GM19240 (cell line): ENCODE measurements around the gene CLECL1.

Experiments used
- DNase-seq: peaks from one replicate; pipeline ENCODE4 v3.0.0; 2011; ENCODE audit warnings: low spot score; ENCODE audit not compliant: insufficient read length

The CLECL1 gene

GRCh38 chr12:9732921-9733461 lies at the start of gene CLECL1:
CLECL1 (minus strand) TSS chr12:9733097.
- DNase-seq: no peak

DNA sequence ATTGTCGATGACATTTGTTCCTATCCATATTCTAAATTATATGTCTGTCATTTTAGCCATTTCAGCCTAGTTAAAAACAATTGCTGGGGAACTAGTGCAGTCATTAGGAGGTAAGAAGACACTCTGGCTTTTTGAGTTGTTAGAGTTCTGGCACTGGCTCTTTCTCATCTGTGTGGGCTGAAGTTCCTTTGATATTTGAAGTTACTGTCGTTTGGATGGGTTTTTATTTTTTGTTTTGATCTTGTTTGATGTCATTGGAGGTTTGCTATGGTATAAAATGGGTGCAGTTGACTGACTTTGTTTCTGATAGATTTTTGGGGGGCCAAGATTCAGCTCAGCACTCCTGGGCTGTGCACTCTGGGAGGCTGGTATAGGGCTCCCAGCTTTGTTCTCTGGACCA lies 48.5 kb upstream of the CLECL1 start:
- DNase-seq: no peak

GRCh38 chr12:9779209-9779608 lies 46.3 kb upstream of the CLECL1 start:
- DNase-seq: no peak

DNA sequence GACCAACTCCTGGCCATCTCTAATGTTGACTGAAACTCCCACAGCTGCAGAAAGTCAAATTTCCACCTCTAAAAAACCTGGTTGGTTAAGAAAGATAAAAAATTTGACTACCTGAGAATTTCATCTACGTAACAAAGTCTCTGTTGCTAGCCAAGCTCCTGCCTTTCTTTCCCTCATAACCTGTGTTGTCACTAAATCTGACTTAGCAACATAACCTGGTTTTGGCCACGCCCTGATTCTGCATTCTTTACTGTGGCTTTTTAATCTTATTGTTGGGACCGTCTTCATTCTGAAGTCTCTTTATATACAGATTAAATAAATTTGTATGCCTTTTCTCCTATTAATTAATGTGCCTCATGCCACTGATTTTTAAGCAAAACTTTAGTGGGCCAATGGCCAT lies 43.9 kb upstream of the CLECL1 start:
- no peak for DNase-seq

DNA sequence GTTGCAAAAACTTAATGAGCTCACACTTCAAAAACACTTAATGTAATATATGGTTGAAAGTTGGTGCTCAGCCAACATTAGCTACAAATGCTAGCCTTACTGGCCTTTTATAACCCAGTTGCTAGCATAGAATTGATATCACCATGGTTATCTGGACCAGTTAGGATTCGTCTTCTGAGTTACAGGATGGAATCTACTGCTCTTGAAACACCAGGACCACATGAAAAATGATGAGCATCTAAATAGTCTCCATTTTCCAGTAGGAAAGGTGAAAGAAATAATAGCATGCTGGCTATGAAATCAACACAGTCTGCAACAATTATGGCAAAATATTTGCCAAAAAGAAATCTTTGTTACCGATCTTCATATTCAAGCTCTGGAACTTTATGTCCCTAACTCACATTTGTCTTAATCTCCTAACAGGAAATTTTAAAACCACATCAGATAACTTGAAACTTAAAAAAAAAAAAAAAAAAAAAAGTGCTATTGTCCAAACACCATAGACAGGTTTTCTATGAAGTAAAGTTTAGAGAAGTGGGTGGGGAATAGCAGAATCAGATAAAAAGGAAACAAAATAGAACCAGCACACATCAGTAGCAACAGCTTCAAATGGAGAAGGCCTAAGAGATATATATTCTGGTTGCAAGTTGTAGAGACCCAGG lies 40.5 kb upstream of the CLECL1 start:
- DNase-seq: no peak

DNA sequence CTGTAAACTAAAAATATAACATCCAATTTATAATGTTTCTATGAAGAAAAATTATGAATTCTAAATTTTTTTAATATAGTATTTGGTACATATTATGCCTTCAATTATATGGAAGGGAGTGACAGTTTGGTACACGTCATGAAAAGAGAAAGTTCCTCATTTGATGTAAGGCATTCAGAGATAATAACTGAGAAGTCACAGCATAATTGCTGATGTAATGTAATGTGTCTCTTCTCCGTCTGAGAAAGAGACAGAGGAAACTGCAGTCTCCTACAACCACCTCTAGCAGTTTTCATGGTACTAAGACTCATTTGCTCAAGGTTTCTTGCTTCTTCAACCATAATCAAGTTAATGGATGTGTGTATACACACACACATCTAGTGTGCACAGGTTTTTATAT lies 30.1 kb upstream of the CLECL1 start:
- no peak for DNase-seq

DNA sequence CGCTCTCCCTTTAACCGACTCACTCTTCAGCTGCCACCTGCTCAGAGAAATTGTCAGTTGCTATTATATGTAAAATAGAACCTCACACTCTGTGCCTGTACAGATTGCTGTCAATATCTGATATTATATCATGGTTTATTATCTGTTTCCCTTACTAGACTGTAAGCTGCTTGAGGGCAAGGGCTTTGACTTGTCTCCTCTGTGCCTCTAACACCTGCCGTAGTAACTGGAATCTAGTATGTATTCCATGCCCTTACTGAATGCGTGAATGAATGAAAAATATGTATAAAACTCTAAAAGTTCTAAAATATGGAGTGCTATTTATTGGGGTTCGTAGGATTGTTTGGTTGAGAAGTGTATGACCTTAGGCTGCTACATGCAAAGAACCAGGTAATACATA lies 29.5 kb upstream of the CLECL1 start:
- DNase-seq: no peak

DNA sequence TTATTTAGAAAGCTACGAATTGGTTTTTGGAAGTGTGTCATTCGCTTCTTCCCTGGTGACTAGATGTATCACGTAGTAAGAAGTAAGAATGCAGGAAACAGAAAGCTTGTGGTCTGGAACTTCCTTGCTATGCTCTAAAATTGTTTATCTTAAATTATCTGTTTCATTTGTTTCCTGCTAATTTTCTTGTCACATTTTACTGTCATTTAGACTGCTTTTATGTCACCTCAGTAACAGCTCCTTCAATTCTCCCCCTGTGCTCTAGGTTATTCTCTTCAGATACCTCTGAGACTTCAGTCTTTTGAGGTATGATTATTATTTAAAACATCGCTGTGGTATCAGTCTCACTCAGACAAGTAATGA lies 28.5 kb upstream of the CLECL1 start:
- no peak for DNase-seq

- DNase-seq: no peak
Observed at GRCh38 chr12:9760699-9761418, 28.0 kb upstream of the CLECL1 start, which contains the start of gene CD69. CD69 (minus strand) TSS chr12:9760901; CDS start chr12:9760820, 81 bp downstream.

GRCh38 chr12:9760120-9760519 lies 27.2 kb upstream of the CLECL1 start:
- DNase-seq: no peak

DNA sequence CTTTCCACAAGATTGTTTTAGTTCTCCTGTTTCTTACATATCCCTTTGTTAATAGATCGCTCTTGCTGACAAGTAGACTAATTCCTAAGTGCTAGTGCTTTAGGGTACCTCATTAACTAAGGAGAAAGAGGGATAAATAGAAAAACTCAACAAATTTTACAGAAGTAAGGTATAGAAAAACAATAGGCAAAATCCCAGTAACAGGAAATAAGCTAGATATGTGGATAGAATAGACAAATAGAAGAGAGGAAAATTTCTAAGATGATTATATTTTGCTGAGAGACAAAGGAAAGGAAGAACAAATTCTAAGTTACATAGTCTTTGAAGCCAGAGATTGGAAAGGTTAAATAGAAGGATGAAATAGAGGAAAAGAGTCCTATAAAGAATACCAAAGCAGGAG lies 26.8 kb upstream of the CLECL1 start:
- no peak for DNase-seq

DNA sequence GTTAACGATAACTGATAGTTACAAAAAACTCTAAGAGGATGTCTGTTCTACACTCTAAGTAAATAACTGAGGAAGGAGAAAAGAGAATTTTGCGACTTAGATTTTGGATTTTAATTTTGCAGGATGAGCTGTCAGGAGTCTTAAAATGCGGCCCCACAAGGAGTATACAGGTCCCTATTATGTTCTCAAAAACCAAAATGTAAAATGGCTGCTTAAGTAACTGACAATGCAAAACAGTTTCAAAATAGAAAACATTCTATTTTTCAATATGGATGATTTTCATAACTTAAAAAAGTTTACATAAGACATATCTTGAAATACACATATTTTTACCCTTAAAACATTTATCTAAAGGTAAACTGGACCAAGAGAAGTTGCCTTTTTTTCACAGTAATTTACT lies 25.2 kb upstream of the CLECL1 start:
- no peak for DNase-seq

GRCh38 chr12:9757433-9758025 lies 24.6 kb upstream of the CLECL1 start:
- DNase-seq: no peak

DNA sequence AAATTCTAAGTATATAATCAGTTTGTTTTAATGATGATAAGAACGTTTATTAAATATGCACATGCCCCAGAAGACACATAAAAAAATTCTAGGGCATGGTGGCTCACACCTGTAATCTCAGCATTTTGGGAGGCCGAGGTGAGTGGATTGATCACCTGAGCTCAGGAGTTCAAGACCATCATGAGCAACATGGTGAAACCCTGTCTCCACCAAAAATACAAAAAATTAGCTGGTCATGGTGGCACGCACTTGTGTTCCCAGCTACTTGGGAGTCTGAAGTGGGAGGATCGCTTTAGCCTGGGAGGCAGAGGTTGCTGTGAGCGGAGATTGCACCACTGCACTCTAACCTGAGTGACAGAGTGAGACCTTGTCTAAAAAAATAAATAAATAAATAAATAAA lies 23.8 kb upstream of the CLECL1 start:
- DNase-seq: no peak

GRCh38 chr12:9756170-9756569 lies 23.3 kb upstream of the CLECL1 start:
- no peak for DNase-seq

DNA sequence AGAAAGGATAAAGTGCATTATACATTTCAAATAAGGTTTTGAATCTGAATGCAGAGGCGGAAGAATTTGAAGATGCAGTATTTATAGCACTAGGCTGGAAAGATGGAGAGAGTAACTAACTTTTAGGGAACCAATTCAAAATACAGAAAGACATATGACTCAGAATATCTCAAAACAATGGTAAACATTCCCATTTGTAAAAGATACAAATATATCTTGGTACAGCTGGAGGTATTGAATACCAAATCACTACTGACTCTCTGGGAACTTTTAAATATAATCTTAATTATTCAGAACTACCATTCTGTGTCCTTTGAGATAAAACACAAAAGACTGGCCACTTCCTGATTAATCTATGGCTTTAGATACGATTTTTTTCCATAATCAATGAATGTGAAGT lies 22.7 kb upstream of the CLECL1 start:
- no peak for DNase-seq

GRCh38 chr12:9755035-9755434 lies 22.1 kb upstream of the CLECL1 start:
- no peak for DNase-seq

DNA sequence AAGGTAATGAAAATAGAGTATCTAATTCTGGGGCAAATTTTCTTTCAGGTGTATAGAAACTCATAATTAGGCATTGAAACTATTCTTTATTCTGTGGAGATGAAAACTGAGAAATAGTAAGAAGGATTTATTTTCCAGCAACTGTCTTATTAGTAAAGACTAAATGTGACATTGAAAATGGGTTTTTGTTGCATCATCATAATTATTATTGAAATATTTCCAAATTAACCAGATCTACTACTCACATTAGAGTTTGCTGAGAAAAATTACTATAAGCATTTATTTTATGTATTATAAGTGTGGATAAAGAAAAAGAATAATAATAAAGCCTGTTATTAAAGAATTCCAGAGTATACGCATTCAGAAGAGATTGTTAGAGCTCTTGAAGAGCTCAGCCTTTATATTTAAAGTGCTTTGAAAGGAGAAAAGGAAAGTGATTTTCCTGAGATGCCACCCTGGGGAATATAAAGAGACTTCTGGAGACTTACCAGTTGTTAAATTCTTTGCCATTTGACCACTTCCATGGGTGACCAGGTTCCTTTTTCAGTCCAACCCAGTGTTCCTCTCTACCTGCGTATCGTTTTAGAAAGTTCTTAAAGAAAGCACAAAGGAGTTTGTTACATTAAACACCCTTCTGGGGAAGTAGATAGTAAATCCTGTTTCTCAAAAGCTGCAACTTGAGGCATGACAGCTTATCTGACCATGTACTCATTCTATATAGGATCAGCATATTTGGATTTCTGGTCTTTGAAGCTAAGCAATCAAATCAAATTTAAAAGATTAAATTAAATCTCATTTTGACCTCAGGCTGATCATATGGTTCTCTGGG lies 21.4 kb upstream of the CLECL1 start:
- no peak for DNase-seq

DNA sequence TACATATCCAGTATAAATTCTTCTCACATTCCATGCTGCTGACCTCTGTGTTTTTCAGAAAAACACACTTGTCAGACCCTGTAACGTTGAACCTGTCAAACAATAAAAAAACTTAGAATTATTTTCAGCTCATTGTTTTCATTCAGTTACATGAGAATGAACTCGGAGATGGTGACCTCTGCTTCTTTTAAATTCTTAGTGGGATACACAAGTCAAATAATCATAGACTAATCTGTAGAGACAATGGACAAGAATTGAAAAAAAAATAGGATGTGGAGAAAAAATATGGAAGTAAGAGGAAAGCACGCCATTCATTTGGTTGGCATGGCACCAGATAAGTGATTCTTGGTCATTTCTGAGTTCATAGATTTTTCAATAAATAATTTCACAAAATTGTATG lies 20.6 kb upstream of the CLECL1 start:
- DNase-seq: no peak

DNA sequence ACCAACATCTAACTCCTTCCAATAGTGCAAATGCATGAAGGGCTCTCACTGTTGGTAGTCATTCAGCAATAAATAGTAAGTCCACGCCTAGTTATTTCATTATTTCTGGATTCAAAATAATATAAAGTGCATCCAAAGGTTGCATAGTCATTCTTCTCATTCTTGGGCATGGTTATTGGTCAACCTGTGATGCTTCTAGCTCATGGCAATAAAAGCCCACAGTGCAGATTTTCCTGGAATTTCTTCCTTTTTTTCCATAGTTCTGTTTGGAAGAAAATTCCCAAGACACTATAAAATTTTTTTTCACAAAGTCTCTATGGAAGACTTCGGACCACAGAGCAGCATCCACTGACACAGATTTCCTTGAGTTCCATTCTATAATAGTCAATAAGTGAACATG lies 20.2 kb upstream of the CLECL1 start:
- DNase-seq: no peak

- DNase-seq: no peak
Observed at GRCh38 chr12:9752145-9752933, 19.4 kb upstream of the CLECL1 start.
